Measurements from ENCODE around the gene CACNB3.
A peak's percentile ranks its signal among the peaks of the same experiment; 100 is the strongest.

The CACNB3 gene

GRCh38 chr12:48782457-48783395 is 35.6 kb upstream of the CACNB3 start:
- no peak overlapping the region for H3K27ac Mint-ChIP-seq
- H3K36me3 Mint-ChIP-seq (ENCODE audit: low read depth): no peaks in the 10 kb centered on the region
- peaks cover 30% of the 10 kb centered on the region for H3K27me3 Mint-ChIP-seq (ENCODE audit: low read depth)
- H3K9me3 Mint-ChIP-seq: no peaks in the 10 kb centered on the region
- H3K4me3 Mint-ChIP-seq: no peak overlapping the region
- no peaks in the 10 kb centered on the region for H3K4me1 Mint-ChIP-seq (ENCODE audit: low read depth)
- DNase-seq (ENCODE audit: low spot score): no peak

GRCh38 chr12:48783432-48783831 is 34.9 kb upstream of the CACNB3 start:
- Mint-ChIP-seq H3K9me3 (no peaks in the 10 kb centered on the region), H3K4me1 (ENCODE audit: low read depth) (no peaks in the 10 kb centered on the region), H3K36me3 (ENCODE audit: low read depth) (no peaks in the 10 kb centered on the region), H3K27me3 (ENCODE audit: low read depth) (peaks cover 37% of the 10 kb centered on the region), H3K27ac (no peak overlapping the region), H3K4me3 (no peak overlapping the region)
- DNase-seq (ENCODE audit: low spot score): no peak

GRCh38 chr12:48786591-48787544 is 31.4 kb upstream of the CACNB3 start:
- no peak overlapping the region for H3K4me3 Mint-ChIP-seq
- no peak overlapping the region for H3K27ac Mint-ChIP-seq
- no peak for DNase-seq (ENCODE audit: low spot score)
- H3K9me3 Mint-ChIP-seq: no peaks in the 10 kb centered on the region
- peaks cover 55% of the 10 kb centered on the region for H3K27me3 Mint-ChIP-seq (ENCODE audit: low read depth)
- H3K36me3 Mint-ChIP-seq (ENCODE audit: low read depth): no peaks in the 10 kb centered on the region
- peaks cover 3% of the 10 kb centered on the region for H3K4me1 Mint-ChIP-seq (ENCODE audit: low read depth)

- no peak for DNase-seq (ENCODE audit: low spot score)
- Mint-ChIP-seq H3K27me3 (ENCODE audit: low read depth) (peaks cover 57% of the 10 kb centered on the region), H3K9me3 (no peaks in the 10 kb centered on the region), H3K4me3 (peak overlapping the region; percentile 32), H3K4me1 (ENCODE audit: low read depth) (peaks cover 3% of the 10 kb centered on the region), H3K27ac (no peak overlapping the region), H3K36me3 (ENCODE audit: low read depth) (no peaks in the 10 kb centered on the region)
Measured at GRCh38 chr12:48787791-48788523, 30.3 kb upstream of the CACNB3 start.

- peak overlapping the region; percentile 58 for H3K4me3 Mint-ChIP-seq
- no peak overlapping the region for H3K27ac Mint-ChIP-seq
Measured at GRCh38 chr12:48788524-48788853, 29.8 kb upstream of the CACNB3 start.

GRCh38 chr12:48788854-48789775 is 29.2 kb upstream of the CACNB3 start, which contains the start of gene ADCY6:
ADCY6 (minus strand) TSS chr12:48789089; CDS start chr12:48783434, 5,655 bp downstream.
- H3K4me3 Mint-ChIP-seq: peak within 1 kb of the TSS; percentile 58
- peaks cover 59% of the 10 kb centered on the region for H3K27me3 Mint-ChIP-seq (ENCODE audit: low read depth)
- no peak for DNase-seq (ENCODE audit: low spot score)
- no peaks in the 10 kb centered on the region for H3K36me3 Mint-ChIP-seq (ENCODE audit: low read depth)
- H3K9me3 Mint-ChIP-seq: no peaks in the 10 kb centered on the region
- no peak within 1 kb of the TSS for H3K27ac Mint-ChIP-seq
- peaks cover 3% of the 10 kb centered on the region for H3K4me1 Mint-ChIP-seq (ENCODE audit: low read depth)

More at GRCh38 chr12:48788524-48788853, 29.8 kb upstream of the CACNB3 start:
- H3K9me3 Mint-ChIP-seq: no peaks in the 10 kb centered on the region
- H3K36me3 Mint-ChIP-seq (ENCODE audit: low read depth): no peaks in the 10 kb centered on the region
- DNase-seq (ENCODE audit: low spot score): no peak
- peaks cover 58% of the 10 kb centered on the region for H3K27me3 Mint-ChIP-seq (ENCODE audit: low read depth)
- H3K4me1 Mint-ChIP-seq (ENCODE audit: low read depth): peaks cover 3% of the 10 kb centered on the region

GRCh38 chr12:48789858-48790326 is 28.4 kb upstream of the CACNB3 start:
- Mint-ChIP-seq H3K4me3 (no peak overlapping the region), H3K27me3 (ENCODE audit: low read depth) (peaks cover 58% of the 10 kb centered on the region), H3K27ac (no peak overlapping the region), H3K9me3 (no peaks in the 10 kb centered on the region), H3K36me3 (ENCODE audit: low read depth) (no peaks in the 10 kb centered on the region), H3K4me1 (ENCODE audit: low read depth) (peaks cover 3% of the 10 kb centered on the region)
- DNase-seq (ENCODE audit: low spot score): no peak

GRCh38 chr12:48793696-48794095 is 24.6 kb upstream of the CACNB3 start:
- no peaks in the 10 kb centered on the region for H3K9me3 Mint-ChIP-seq
- no peaks in the 10 kb centered on the region for H3K36me3 Mint-ChIP-seq (ENCODE audit: low read depth)
- H3K27me3 Mint-ChIP-seq (ENCODE audit: low read depth): peaks cover 26% of the 10 kb centered on the region
- no peak for DNase-seq (ENCODE audit: low spot score)
- no peak overlapping the region for H3K27ac Mint-ChIP-seq
- peaks cover 6% of the 10 kb centered on the region for H3K4me1 Mint-ChIP-seq (ENCODE audit: low read depth)
- H3K4me3 Mint-ChIP-seq: no peak overlapping the region

- DNase-seq (ENCODE audit: low spot score): no peak
- Mint-ChIP-seq H3K27ac (no peak overlapping the region), H3K36me3 (ENCODE audit: low read depth) (no peaks in the 10 kb centered on the region), H3K27me3 (ENCODE audit: low read depth) (peaks cover 21% of the 10 kb centered on the region), H3K9me3 (no peaks in the 10 kb centered on the region), H3K4me3 (no peak overlapping the region), H3K4me1 (ENCODE audit: low read depth) (peaks cover 6% of the 10 kb centered on the region)
Measured at GRCh38 chr12:48794870-48795269, 23.4 kb upstream of the CACNB3 start.

- H3K36me3 Mint-ChIP-seq (ENCODE audit: low read depth): no peaks in the 10 kb centered on the region
- H3K4me1 Mint-ChIP-seq (ENCODE audit: low read depth): peaks cover 4% of the 10 kb centered on the region
- H3K4me3 Mint-ChIP-seq: no peak overlapping the region
- DNase-seq (ENCODE audit: low spot score): peak; percentile 35
- H3K27me3 Mint-ChIP-seq (ENCODE audit: low read depth): peaks cover 13% of the 10 kb centered on the region
- H3K9me3 Mint-ChIP-seq: no peaks in the 10 kb centered on the region
- H3K27ac Mint-ChIP-seq: no peak overlapping the region
Measured at GRCh38 chr12:48795550-48796455, 22.5 kb upstream of the CACNB3 start.

GRCh38 chr12:48796976-48797375 is 21.3 kb upstream of the CACNB3 start:
- H3K27ac Mint-ChIP-seq: no peak overlapping the region
- DNase-seq (ENCODE audit: low spot score): peak; percentile 34
- H3K4me1 Mint-ChIP-seq (ENCODE audit: low read depth): peaks cover 4% of the 10 kb centered on the region
- H3K27me3 Mint-ChIP-seq (ENCODE audit: low read depth): peaks cover 10% of the 10 kb centered on the region
- H3K36me3 Mint-ChIP-seq (ENCODE audit: low read depth): no peaks in the 10 kb centered on the region
- no peak overlapping the region for H3K4me3 Mint-ChIP-seq
- no peaks in the 10 kb centered on the region for H3K9me3 Mint-ChIP-seq

GRCh38 chr12:48800457-48800856 is 17.8 kb upstream of the CACNB3 start:
- Mint-ChIP-seq H3K27me3 (ENCODE audit: low read depth) (no peaks in the 10 kb centered on the region), H3K4me3 (no peak overlapping the region), H3K4me1 (ENCODE audit: low read depth) (peaks cover 10% of the 10 kb centered on the region), H3K36me3 (ENCODE audit: low read depth) (no peaks in the 10 kb centered on the region), H3K27ac (no peak overlapping the region), H3K9me3 (no peaks in the 10 kb centered on the region)
- DNase-seq (ENCODE audit: low spot score): no peak

Measured in T-helper 2 cell treated with Interferon-gamma antibody and Interleukin-4, amounts not matched to agents 5 μg/mL and 100 μg/mL, for 36 hours (primary cell).